A673 (cell line): ENCODE data around the gene TRAP1. TPM values are rescaled to one million over a fixed set of nuclear protein-coding genes. Genes with fewer than 3 reads are reported as not detected.

Experiments
- BruUV-seq: library from RNA; stranded (reverse); fragments of 400-500 nt; replicated peaks from 2 replicates; lab custom pipeline; 2021; lab: Mats Ljungman, UMichigan
- CTCF ChIA-PET: fragments of 300-600 bp; sonication (Branson Sonifier 250); formaldehyde crosslinking; loops from one replicate; lab custom pipeline; 2022; ENCODE audit warnings: antibody characterized with exemption; lab: Charles Lee
- POLR2A ChIA-PET: fragments of 300-600 bp; sonication (Branson Sonifier 250); formaldehyde crosslinking; loops from one replicate; lab custom pipeline; 2022; ENCODE audit warnings: antibody characterized with exemption; ENCODE audit not compliant: low non-redundant PET; lab: Charles Lee
- DNase-seq: peaks from one replicate; pipeline ENCODE4 v3.0.0-alpha.2; 2015; ENCODE audit warnings: low spot score
- H3K27ac ChIP-seq: fragments of 200-600 bp; sonication (generic); 2 replicates; pipeline ENCODE4 v1.5.1; 2016; ENCODE audit warnings: mixed run types, low read depth, mild to moderate bottlenecking, mixed read lengths, antibody characterized with exemption, low read length; ENCODE audit not compliant: poor library complexity, severe bottlenecking
- H3K27me3 ChIP-seq: fragments of 200-600 bp; sonication (generic); replicated peaks from 2 replicates; pipeline ENCODE4 v1.6.1; 2017; ENCODE audit warnings: mixed run types, low read depth, mild to moderate bottlenecking, mixed read lengths, antibody characterized with exemption, low read length; ENCODE audit not compliant: insufficient read depth, poor library complexity
- H3K36me3 ChIP-seq: fragments of 200-600 bp; sonication (generic); 2 replicates; pipeline ENCODE4 v1.6.1; 2016; ENCODE audit warnings: mixed run types, mild to moderate bottlenecking, mixed read lengths, antibody characterized with exemption, low read length; ENCODE audit not compliant: insufficient read depth, poor library complexity, severe bottlenecking
- H3K4me1 ChIP-seq: fragments of 200-600 bp; sonication (generic); 2 replicates; pipeline ENCODE4 v1.6.1; 2017; ENCODE audit warnings: mixed run types, mild to moderate bottlenecking, mixed read lengths, antibody characterized with exemption, low read length; ENCODE audit not compliant: insufficient read depth, poor library complexity, severe bottlenecking
- H3K4me3 ChIP-seq: fragments of 200-600 bp; sonication (generic); 2 replicates; pipeline ENCODE4 v1.5.1; 2016; ENCODE audit warnings: low read depth, mixed run types, mild to moderate bottlenecking, mixed read lengths, low read length; ENCODE audit not compliant: poor library complexity, severe bottlenecking
- H3K9me3 ChIP-seq: fragments of 200-600 bp; sonication (generic); 2 replicates; pipeline ENCODE4 v1.6.1; 2016; ENCODE audit warnings: mixed run types, low read depth, mild to moderate bottlenecking, mixed read lengths, antibody characterized with exemption, low read length; ENCODE audit not compliant: poor library complexity, severe bottlenecking
- EZH2 ChIP-seq: fragments of 200-600 bp; sonication (generic); IDR thresholded peaks from 2 replicates; pipeline ENCODE4 v1.6.1; 2017; ENCODE audit warnings: borderline replicate concordance, low read depth, mild to moderate bottlenecking, mixed read lengths, antibody characterized with exemption, low read length; ENCODE audit not compliant: poor library complexity, severe bottlenecking
- intact Hi-C: fragments of 100-400 bp; cut with micrococcal nuclease; formaldehyde crosslinking; loops from one replicate; pipeline ENCODE4 v1.10.0; 2022; ENCODE audit not compliant: unreplicated experiment
- total RNA-seq: library from RNA; stranded (reverse); gene quantifications from 2 replicates; pipeline ENCODE4 v1.2.3, GENCODE V29; 2021
- TF ChIP-seq, protein P1 (sequence below): fragments of 300-800, 200-600 bp; sonication (generic); conservative IDR thresholded peaks from 2 replicates; pipeline ENCODE4 v1.5.1; 2017; ENCODE audit warnings: low read depth, mild to moderate bottlenecking, antibody characterized with exemption, low read length, moderate library complexity, mixed read lengths

Gene TRAP1
- total RNA-seq, 1 experiment from 2014 or later: 280 TPM

- intact Hi-C loops: no loop called here
- Histone ChIP-seq H3K27me3 (no peaks in the 10 kb centered on the region), H3K4me1 (peaks cover 12% of the 10 kb centered on the region), H3K27ac (no peak overlapping the region), H3K36me3 (peaks cover 61% of the 10 kb centered on the region), H3K4me3 (no peak overlapping the region), H3K9me3 (no peaks in the 10 kb centered on the region)
- TF ChIP-seq, protein P1, sequence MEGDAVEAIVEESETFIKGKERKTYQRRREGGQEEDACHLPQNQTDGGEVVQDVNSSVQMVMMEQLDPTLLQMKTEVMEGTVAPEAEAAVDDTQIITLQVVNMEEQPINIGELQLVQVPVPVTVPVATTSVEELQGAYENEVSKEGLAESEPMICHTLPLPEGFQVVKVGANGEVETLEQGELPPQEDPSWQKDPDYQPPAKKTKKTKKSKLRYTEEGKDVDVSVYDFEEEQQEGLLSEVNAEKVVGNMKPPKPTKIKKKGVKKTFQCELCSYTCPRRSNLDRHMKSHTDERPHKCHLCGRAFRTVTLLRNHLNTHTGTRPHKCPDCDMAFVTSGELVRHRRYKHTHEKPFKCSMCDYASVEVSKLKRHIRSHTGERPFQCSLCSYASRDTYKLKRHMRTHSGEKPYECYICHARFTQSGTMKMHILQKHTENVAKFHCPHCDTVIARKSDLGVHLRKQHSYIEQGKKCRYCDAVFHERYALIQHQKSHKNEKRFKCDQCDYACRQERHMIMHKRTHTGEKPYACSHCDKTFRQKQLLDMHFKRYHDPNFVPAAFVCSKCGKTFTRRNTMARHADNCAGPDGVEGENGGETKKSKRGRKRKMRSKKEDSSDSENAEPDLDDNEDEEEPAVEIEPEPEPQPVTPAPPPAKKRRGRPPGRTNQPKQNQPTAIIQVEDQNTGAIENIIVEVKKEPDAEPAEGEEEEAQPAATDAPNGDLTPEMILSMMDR: no peak
- no peak for TF ChIP-seq EZH2
- no TSS peak for BruUV-seq
- ChIA-PET CTCF (no interaction called here), POLR2A (interaction anchor here (0.6 to 0.7 kb wide), 2 partner anchors 45 to 190 kb away, joined by 3 to 9 read pairs; no protein-coding TSS in a partner anchor)
- DNase-seq: no peak
Observed at GRCh38 chr16:3687792-3688191, 29.5 kb downstream of the TRAP1 start.

GRCh38 chr16:3687021-3687420, 30.3 kb downstream of the TRAP1 start:
- Histone ChIP-seq H3K27me3 (no peaks in the 10 kb centered on the region), H3K4me1 (peaks cover 12% of the 10 kb centered on the region), H3K27ac (no peak overlapping the region), H3K4me3 (no peak overlapping the region), H3K36me3 (peaks cover 65% of the 10 kb centered on the region), H3K9me3 (no peaks in the 10 kb centered on the region)
- ChIA-PET POLR2A (interaction anchor here (0.6 kb wide), 1 partner anchor 44 kb away, joined by 3 read pairs; no protein-coding TSS in a partner anchor), CTCF (no interaction called here)
- no peak for DNase-seq
- BruUV-seq: no TSS peak
- intact Hi-C loops: no loop called here
- no peak for TF ChIP-seq EZH2
- TF ChIP-seq, protein P1: no peak

- CTCF ChIA-PET: no interaction called here
Observed at GRCh38 chr16:3681206-3681605, 36.1 kb downstream of the TRAP1 start.

More at GRCh38 chr16:3681206-3681605, 36.1 kb downstream of the TRAP1 start:
- Histone ChIP-seq H3K9me3 (no peaks in the 10 kb centered on the region), H3K27me3 (no peaks in the 10 kb centered on the region), H3K4me1 (no peaks in the 10 kb centered on the region), H3K4me3 (no peak overlapping the region), H3K27ac (no peak overlapping the region), H3K36me3 (peaks cover 73% of the 10 kb centered on the region)
- POLR2A ChIA-PET: no interaction called here
- DNase-seq: no peak
- intact Hi-C loops: no loop called here
- BruUV-seq: no TSS peak
- no peak for TF ChIP-seq EZH2
- TF ChIP-seq, protein P1: no peak
